ENCODE data around the gene LPP. TPM values are rescaled to one million over a fixed set of nuclear protein-coding genes. Genes with fewer than 3 reads are reported as not detected.

LPP gene
- total and polyA plus RNA-seq, 9 of the 15 experiments (the other 6 are each of a cell fraction or from before 2014, with no cell fraction given): 0.07 to 0.18 TPM; not detected in 7

DNA sequence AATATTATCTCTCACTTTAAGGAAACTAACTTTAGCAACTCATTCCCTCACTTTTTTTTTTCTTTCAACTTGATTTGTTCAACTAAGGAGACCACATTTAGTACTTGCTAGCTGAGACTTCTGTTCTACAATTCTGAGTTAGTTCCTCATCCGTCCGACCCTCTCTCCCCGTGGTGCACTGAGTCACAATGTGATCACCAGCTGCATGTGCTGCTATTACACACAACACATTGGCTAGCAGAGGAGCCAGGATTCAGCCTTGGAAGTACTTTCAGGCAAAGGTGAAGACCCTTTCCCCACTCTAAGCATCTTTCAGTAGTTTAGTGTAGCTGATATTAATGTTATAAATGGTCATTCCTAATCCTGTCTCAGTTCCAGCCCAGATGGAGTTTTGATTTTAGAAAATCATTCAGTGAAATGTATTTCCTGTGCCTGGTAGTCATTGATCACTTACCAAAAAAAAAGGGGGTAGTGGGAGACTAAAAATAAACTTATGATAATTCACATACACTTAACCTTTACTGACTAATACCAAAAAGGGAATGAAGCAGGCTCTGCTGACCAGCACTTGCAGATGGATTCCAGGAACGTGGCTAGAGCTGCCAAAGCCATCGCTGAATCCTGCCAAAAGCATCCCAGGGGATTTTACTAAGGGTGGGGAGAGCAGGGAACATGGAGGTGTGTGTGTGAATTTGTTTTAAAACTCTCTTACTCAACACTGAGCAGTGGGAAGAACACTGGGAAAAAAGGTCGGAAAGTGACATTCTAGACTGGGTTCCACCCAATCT, 424.8 kb downstream of the LPP start (continued):
- TF ChIP-seq, protein P1, sequence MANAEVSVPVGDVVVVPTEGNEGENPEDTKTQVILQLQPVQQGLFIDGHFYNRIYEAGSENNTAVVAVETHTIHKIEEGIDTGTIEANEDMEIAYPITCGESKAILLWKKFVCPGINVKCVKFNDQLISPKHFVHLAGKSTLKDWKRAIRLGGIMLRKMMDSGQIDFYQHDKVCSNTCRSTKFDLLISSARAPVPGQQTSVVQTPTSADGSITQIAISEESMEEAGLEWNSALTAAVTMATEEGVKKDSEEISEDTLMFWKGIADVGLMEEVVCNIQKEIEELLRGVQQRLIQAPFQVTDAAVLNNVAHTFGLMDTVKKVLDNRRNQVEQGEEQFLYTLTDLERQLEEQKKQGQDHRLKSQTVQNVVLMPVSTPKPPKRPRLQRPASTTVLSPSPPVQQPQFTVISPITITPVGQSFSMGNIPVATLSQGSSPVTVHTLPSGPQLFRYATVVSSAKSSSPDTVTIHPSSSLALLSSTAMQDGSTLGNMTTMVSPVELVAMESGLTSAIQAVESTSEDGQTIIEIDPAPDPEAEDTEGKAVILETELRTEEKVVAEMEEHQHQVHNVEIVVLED (CRISPR knock-in tag; IDR thresholded peaks at IDR 0.05): no peak
- TF ChIP-seq, protein P2, sequence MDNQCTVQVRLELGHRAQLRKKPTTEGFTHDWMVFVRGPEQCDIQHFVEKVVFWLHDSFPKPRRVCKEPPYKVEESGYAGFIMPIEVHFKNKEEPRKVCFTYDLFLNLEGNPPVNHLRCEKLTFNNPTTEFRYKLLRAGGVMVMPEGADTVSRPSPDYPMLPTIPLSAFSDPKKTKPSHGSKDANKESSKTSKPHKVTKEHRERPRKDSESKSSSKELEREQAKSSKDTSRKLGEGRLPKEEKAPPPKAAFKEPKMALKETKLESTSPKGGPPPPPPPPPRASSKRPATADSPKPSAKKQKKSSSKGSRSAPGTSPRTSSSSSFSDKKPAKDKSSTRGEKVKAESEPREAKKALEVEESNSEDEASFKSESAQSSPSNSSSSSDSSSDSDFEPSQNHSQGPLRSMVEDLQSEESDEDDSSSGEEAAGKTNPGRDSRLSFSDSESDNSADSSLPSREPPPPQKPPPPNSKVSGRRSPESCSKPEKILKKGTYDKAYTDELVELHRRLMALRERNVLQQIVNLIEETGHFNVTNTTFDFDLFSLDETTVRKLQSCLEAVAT (IDR thresholded peaks at IDR 0.05): no peak
- TF ChIP-seq ETV1 (tag; conservative IDR thresholded peaks at IDR 0.05; ENCODE audit: low read depth): no peak

DNA sequence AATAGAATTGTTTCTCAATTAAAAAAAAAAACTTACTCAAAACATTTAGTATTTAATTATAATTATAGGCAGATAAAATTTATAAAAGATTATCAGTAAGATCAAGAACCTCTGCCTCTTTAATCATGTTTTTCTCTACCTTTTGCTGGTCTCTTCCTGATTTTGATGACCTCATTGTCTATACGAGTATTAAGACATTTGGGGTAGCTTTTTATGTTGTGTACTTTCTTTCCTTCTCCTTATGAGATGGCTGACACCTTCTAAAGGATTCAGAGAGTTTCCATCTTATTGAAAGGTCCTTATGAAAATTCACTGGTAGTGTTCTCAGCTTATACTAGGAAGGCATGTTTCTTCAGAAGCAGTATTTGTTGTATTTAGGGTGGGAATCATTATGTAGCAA, 426.3 kb downstream of the LPP start:
- H3K9ac ChIP-seq (ENCODE audit: insufficient read depth in 1 of 2, low read depth in 2 of 2, low read length in 2 of 2): no peak overlapping the region
- DNase-seq (ENCODE audit: extremely low read depth in 1 of 4, low spot score in 3 of 4): no peak
- POLR2A ChIA-PET: no interaction called here
- H3K27me3 ChIP-seq (ENCODE audit: control insufficient read depth in 2 of 2, insufficient read depth in 2 of 2, low read length in 2 of 2): no peaks in the 10 kb centered on the region
- intact Hi-C loops (cut with micrococcal nuclease): no loop called here
- 0% methylated on average over 1 of the region's 1 CpG for WGBS (ENCODE audit: insufficient coverage, low coverage, missing lambda C conversion rate)
- CTCF ChIA-PET (ENCODE audit: low intra/inter-chr PET ratio): no interaction called here
- H3K4me2 ChIP-seq (ENCODE audit: insufficient read depth, low read length): no peak overlapping the region
- no peak for ATAC-seq
- H3K4me1 ChIP-seq (replicated peaks in 1 of 2; ENCODE audit: control insufficient read depth in 2 of 2, insufficient read depth in 2 of 2, low read length in 2 of 2): no peaks in the 10 kb centered on the region
- no peaks in the 10 kb centered on the region for H3K79me2 ChIP-seq (ENCODE audit: control insufficient read depth, insufficient read depth, low read length)
- H3K9me3 ChIP-seq (replicated peaks; ENCODE audit: control insufficient read depth, insufficient read depth, low read depth, low read length): no peaks in the 10 kb centered on the region
- in situ Hi-C loops (cut with MboI): no loop called here
- no TSS peak for BruUV-seq (replicated peaks)
- no peaks in the 10 kb centered on the region for H3K9me1 ChIP-seq (ENCODE audit: control insufficient read depth, insufficient read depth, low read length)
- H2AFZ ChIP-seq (ENCODE audit: low read depth, low read length): no peak overlapping the region
- TF ChIP-seq TSC22D4 (tag; IDR thresholded peaks at IDR 0.05) (no peak), DACH1 (IDR thresholded peaks at IDR 0.05; ENCODE audit: partially characterized antibody) (no peak), EP300 (IDR thresholded peaks at IDR 0.05; ENCODE audit: low read length) (no peak), ZNF551 (CRISPR knock-in tag; IDR thresholded peaks at IDR 0.05) (no peak), TAF15 (IDR thresholded peaks at IDR 0.05; ENCODE audit: low read depth, low read length) (no peak), MED1 (CRISPR knock-in tag; IDR thresholded peaks at IDR 0.05; ENCODE audit: borderline replicate concordance) (no peak), ZNF232 (CRISPR knock-in tag; IDR thresholded peaks at IDR 0.05) (no peak), ZNF79 (CRISPR knock-in tag; IDR thresholded peaks at IDR 0.05; ENCODE audit: low read depth) (no peak), PHTF2 (CRISPR knock-in tag; IDR thresholded peaks at IDR 0.05) (no peak), XRCC5 (IDR thresholded peaks at IDR 0.05; ENCODE audit: low read depth, low read length) (no peak), CSDE1 (IDR thresholded peaks at IDR 0.05) (no peak), DNMT1 (IDR thresholded peaks at IDR 0.05) (no peak)
- TF ChIP-seq, protein P3, sequence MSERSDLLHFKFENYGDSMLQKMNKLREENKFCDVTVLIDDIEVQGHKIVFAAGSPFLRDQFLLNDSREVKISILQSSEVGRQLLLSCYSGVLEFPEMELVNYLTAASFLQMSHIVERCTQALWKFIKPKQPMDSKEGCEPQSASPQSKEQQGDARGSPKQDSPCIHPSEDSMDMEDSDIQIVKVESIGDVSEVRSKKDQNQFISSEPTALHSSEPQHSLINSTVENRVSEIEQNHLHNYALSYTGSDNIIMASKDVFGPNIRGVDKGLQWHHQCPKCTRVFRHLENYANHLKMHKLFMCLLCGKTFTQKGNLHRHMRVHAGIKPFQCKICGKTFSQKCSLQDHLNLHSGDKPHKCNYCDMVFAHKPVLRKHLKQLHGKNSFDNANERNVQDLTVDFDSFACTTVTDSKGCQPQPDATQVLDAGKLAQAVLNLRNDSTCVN (CRISPR knock-in tag; IDR thresholded peaks at IDR 0.05): no peak
- TF ChIP-seq, protein P4, sequence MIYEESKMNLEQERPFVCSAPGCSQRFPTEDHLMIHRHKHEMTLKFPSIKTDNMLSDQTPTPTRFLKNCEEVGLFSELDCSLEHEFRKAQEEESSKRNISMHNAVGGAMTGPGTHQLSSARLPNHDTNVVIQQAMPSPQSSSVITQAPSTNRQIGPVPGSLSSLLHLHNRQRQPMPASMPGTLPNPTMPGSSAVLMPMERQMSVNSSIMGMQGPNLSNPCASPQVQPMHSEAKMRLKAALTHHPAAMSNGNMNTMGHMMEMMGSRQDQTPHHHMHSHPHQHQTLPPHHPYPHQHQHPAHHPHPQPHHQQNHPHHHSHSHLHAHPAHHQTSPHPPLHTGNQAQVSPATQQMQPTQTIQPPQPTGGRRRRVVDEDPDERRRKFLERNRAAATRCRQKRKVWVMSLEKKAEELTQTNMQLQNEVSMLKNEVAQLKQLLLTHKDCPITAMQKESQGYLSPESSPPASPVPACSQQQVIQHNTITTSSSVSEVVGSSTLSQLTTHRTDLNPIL (CRISPR knock-in tag; IDR thresholded peaks at IDR 0.05): no peak
- H4K20me1 ChIP-seq (replicated peaks; ENCODE audit: control insufficient read depth, insufficient read depth, low read length): no peaks in the 10 kb centered on the region
- H3K36me3 ChIP-seq (ENCODE audit: control insufficient read depth, insufficient read depth, low read length): no peaks in the 10 kb centered on the region
- no peak overlapping the region for H3K4me3 ChIP-seq
- no peak overlapping the region for H3K27ac ChIP-seq (ENCODE audit: extremely low read depth, low read depth, low read length)
- no peak for FAIRE-seq

Measured in K562 (cell line).